HepG2 (cell line): Measurements from ENCODE around the gene FPR3. TPM values are rescaled to one million over a fixed set of nuclear protein-coding genes. Genes with fewer than 3 reads are reported as not detected.

Source experiments
- E2F2 ChIP-seq: sonication (generic); formaldehyde crosslinking; IDR thresholded peaks from 2 replicates; pipeline ENCODE4 v1.4.0; 2020; ENCODE audit warnings: missing genetic modification reagents, borderline replicate concordance
- RBM22 ChIP-seq: fragments of 200-400 bp; formaldehyde crosslinking; optimal IDR thresholded peaks from 2 replicates; pipeline ENCODE3; 2017; ENCODE audit warnings: mild to moderate bottlenecking, low read length, moderate library complexity
- TBL1XR1 ChIP-seq: fragments of 150-350 bp; IDR thresholded peaks from 2 replicates; pipeline ENCODE4 v1.6.1; 2014; ENCODE audit warnings: borderline replicate concordance, low read length; ENCODE audit not compliant: partially characterized antibody
- YEATS4 ChIP-seq: sonication (generic); formaldehyde crosslinking; IDR thresholded peaks from 2 replicates; pipeline ENCODE4 v1.4.0; 2020; ENCODE audit warnings: missing genetic modification reagents, borderline replicate concordance
- ZNF136 ChIP-seq: sonication (generic); formaldehyde crosslinking; IDR thresholded peaks from 2 replicates; pipeline ENCODE4 v1.8.1; 2022; ENCODE audit warnings: low read depth, mild to moderate bottlenecking, moderate library complexity, missing genetic modification reagents
- ZNF501 ChIP-seq: sonication (generic); formaldehyde crosslinking; IDR thresholded peaks from 2 replicates; pipeline ENCODE4 v1.5.1; 2020; ENCODE audit warnings: mild to moderate bottlenecking, moderate library complexity, missing genetic modification reagents
- polyA plus RNA-seq, 8 experiments: library from polyadenylated mRNA; depleted of rRNA in 3 of 8; stranded (reverse) in 7 of 8; unstranded in 1 of 8; fragments of >200 nt; fragmentation: Illumina TruSeq in 4 of 8; extraction: Trizol in 4 of 8; gene quantifications; 2 replicates each; pipeline versions ENCODE4 v1.2.1 to v1.2.3, GENCODE V29; 2011 to 2016; ENCODE audit warnings: low read depth in 4 of 8, missing spikeins in 1 of 8, mixed read lengths in 1 of 8; ENCODE audit not compliant: insufficient read depth in 1 of 8
- total RNA-seq, 5 experiments: library from RNA; depleted of rRNA; stranded (reverse); fragments of >200 nt; fragmentation: Illumina TruSeq; extraction: Trizol; gene quantifications; 2 replicates each; pipeline ENCODE4 v1.2.3, GENCODE V29; 2016; ENCODE audit warnings: low read depth in 1 of 5
- TF ChIP-seq, protein P1 (sequence below): sonication (generic); formaldehyde crosslinking; IDR thresholded peaks from 2 replicates; pipeline ENCODE4 v1.4.0; 2020; ENCODE audit warnings: missing genetic modification reagents, mild to moderate bottlenecking, borderline replicate concordance
- TF ChIP-seq, protein P2 (sequence below), 2 experiments: sonication (generic) in 1 of 2; formaldehyde crosslinking in 1 of 2; IDR thresholded peaks; 2 replicates each; pipeline versions ENCODE4 v1.6.1 to v1.9.0; 2014 to 2022; ENCODE audit warnings: antibody characterized with exemption in 1 of 2, borderline replicate concordance in 1 of 2, inconsistent platforms in 1 of 2, low read depth in 1 of 2, missing genetic modification reagents in 1 of 2

Gene FPR3
- total and polyA plus RNA-seq, 2 of the 13 experiments (the other 11 are each of a cell fraction or from before 2014, with no cell fraction given): not detected

DNA sequence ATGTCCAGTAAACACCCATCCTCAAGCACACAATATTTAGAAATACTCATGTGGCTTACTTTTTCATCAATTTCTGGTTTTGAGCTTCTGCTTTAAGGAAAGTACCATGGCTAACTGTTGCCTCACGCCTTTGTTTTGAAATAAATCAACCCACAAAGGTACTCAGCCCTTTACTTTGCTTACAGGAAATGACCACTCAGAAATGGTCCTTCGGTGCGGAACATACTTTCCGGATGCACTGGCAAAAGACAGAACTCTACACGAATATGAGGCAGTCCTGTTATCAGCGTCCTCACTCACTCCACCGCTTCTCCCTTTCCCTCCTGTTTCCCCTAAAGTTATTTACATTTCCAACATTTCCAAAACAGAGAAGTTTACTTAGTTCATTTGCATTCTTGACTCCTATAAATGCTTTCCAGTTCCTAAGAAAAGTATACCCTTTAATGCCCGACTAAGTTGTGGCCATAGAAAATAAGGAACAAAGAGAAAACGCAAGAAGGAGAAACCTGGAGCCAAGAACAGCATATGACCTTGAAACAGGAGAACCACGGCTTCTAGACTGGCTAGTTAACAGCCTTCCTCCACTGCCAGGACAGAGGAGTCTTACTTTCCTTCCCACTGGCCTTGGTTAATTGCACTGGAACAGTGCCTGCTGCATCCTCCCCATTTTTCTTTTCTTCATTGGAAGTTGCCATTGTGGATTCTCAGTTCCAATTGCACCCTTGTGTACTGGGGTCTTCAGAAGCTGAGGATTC, 23.4 kb upstream of the FPR3 start (continued):
- TF ChIP-seq, protein P1, sequence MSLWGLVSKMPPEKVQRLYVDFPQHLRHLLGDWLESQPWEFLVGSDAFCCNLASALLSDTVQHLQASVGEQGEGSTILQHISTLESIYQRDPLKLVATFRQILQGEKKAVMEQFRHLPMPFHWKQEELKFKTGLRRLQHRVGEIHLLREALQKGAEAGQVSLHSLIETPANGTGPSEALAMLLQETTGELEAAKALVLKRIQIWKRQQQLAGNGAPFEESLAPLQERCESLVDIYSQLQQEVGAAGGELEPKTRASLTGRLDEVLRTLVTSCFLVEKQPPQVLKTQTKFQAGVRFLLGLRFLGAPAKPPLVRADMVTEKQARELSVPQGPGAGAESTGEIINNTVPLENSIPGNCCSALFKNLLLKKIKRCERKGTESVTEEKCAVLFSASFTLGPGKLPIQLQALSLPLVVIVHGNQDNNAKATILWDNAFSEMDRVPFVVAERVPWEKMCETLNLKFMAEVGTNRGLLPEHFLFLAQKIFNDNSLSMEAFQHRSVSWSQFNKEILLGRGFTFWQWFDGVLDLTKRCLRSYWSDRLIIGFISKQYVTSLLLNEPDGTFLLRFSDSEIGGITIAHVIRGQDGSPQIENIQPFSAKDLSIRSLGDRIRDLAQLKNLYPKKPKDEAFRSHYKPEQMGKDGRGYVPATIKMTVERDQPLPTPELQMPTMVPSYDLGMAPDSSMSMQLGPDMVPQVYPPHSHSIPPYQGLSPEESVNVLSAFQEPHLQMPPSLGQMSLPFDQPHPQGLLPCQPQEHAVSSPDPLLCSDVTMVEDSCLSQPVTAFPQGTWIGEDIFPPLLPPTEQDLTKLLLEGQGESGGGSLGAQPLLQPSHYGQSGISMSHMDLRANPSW (CRISPR knock-in tag): no peak
- no peak for TF ChIP-seq E2F2 (CRISPR knock-in tag)
- TF ChIP-seq ZNF136: no peak
- no peak for TF ChIP-seq ZNF501 (CRISPR knock-in tag)
- TF ChIP-seq, protein P2, sequence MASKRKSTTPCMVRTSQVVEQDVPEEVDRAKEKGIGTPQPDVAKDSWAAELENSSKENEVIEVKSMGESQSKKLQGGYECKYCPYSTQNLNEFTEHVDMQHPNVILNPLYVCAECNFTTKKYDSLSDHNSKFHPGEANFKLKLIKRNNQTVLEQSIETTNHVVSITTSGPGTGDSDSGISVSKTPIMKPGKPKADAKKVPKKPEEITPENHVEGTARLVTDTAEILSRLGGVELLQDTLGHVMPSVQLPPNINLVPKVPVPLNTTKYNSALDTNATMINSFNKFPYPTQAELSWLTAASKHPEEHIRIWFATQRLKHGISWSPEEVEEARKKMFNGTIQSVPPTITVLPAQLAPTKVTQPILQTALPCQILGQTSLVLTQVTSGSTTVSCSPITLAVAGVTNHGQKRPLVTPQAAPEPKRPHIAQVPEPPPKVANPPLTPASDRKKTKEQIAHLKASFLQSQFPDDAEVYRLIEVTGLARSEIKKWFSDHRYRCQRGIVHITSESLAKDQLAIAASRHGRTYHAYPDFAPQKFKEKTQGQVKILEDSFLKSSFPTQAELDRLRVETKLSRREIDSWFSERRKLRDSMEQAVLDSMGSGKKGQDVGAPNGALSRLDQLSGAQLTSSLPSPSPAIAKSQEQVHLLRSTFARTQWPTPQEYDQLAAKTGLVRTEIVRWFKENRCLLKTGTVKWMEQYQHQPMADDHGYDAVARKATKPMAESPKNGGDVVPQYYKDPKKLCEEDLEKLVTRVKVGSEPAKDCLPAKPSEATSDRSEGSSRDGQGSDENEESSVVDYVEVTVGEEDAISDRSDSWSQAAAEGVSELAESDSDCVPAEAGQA (IDR thresholded peaks at IDR 0.05; ENCODE audit: low read depth): no peak
- TF ChIP-seq, protein P2 (CRISPR knock-in tag; IDR thresholded peaks at IDR 0.05; ENCODE audit: borderline replicate concordance): no peak
- no peak for TF ChIP-seq TBL1XR1
- no peak for TF ChIP-seq RBM22
- no peak for TF ChIP-seq YEATS4 (CRISPR knock-in tag)
